HL-60 (cell line): ENCODE results near the gene ASXL1.

Source experiments
- GABPA ChIP-seq: IDR thresholded peaks from 2 replicates; pipeline ENCODE4 v1.6.1; 2012; ENCODE audit warnings: low read depth
- POLR2AphosphoS5 ChIP-seq: IDR thresholded peaks from 2 replicates; pipeline ENCODE4 v1.6.1; 2012; ENCODE audit warnings: low read depth
- REST ChIP-seq: IDR thresholded peaks from 2 replicates; pipeline ENCODE4 v1.6.1; 2012; ENCODE audit warnings: low read depth; ENCODE audit not compliant: insufficient replicate concordance
- TF ChIP-seq, protein P1 (sequence below): IDR thresholded peaks from one replicate; pipeline ENCODE4 v1.5.1; 2011; ENCODE audit warnings: low read length, control low read depth, inconsistent platforms; ENCODE audit not compliant: insufficient read depth

GRCh38 chr20:32436142-32436861, 78.2 kb downstream of the ASXL1 start:
- TF ChIP-seq REST (no peak), POLR2AphosphoS5 (no peak), GABPA (no peak)
- TF ChIP-seq, protein P1, sequence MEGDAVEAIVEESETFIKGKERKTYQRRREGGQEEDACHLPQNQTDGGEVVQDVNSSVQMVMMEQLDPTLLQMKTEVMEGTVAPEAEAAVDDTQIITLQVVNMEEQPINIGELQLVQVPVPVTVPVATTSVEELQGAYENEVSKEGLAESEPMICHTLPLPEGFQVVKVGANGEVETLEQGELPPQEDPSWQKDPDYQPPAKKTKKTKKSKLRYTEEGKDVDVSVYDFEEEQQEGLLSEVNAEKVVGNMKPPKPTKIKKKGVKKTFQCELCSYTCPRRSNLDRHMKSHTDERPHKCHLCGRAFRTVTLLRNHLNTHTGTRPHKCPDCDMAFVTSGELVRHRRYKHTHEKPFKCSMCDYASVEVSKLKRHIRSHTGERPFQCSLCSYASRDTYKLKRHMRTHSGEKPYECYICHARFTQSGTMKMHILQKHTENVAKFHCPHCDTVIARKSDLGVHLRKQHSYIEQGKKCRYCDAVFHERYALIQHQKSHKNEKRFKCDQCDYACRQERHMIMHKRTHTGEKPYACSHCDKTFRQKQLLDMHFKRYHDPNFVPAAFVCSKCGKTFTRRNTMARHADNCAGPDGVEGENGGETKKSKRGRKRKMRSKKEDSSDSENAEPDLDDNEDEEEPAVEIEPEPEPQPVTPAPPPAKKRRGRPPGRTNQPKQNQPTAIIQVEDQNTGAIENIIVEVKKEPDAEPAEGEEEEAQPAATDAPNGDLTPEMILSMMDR, result no peak
